ENCODE results near the gene MEGF11. TPM values are rescaled to one million over a fixed set of nuclear protein-coding genes. Genes with fewer than 3 reads are reported as not detected.
A peak's percentile ranks its signal among the peaks of the same experiment; 100 is the strongest.

The MEGF11 gene
- total RNA-seq, 1 experiment from 2014 or later = 1.2 TPM

DNA sequence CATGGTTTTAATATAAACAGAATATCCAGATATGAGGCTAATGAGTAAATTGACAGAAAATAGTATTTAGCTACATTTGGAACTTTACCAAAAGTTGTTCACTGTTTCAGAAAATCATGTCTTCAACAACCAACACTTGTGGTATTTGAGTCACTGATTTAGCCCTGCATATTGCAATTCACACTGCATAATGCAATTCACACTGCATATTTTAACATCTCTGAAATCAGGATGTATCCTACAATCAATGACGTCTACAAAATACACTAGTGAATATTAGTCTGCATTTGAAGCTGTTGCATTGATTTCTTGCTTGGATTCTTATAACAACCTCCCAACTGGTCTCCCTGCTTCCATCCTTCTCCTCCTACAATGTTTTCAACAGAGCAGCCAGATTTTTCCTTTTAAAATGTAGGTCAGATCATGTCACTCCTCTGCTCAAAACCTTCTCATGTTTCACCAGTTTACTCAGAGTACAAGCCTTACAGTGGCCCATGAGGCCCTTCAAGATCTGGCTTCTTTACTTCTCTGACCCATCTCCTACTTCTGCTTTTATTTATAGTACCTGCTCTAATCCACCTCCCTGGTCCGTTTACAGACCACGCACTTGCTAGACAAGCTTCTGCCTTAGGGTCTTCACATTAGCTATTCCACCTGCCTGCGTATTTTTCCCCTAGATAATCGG is 395.7 kb downstream of the MEGF11 start:
- Histone ChIP-seq H3K18ac (ENCODE audit: insufficient read length, low read depth, low read length) (no peak overlapping the region), H3K27ac (ENCODE audit: insufficient read length, low read depth, low read length) (no peak overlapping the region), H3K79me2 (ENCODE audit: insufficient read depth, low read length) (no peaks in the 10 kb centered on the region), H3K4ac (ENCODE audit: low read depth, low read length) (no peak overlapping the region), H4K8ac (replicated peaks; ENCODE audit: insufficient read length, low read depth, low read length) (no peak overlapping the region), H4K5ac (ENCODE audit: insufficient read length, low read depth, low read length) (no peak overlapping the region), H4K20me1 (ENCODE audit: control insufficient read depth, insufficient read depth, insufficient read length) (no peaks in the 10 kb centered on the region), H2AK5ac (ENCODE audit: insufficient read length, low read length) (no peak overlapping the region), H2BK15ac (ENCODE audit: low read depth, low read length) (no peak overlapping the region), H2BK120ac (ENCODE audit: low read depth, low read length, poor library complexity, severe bottlenecking) (no peak overlapping the region), H3K9me3 (ENCODE audit: control insufficient read depth, low read depth, low read length) (no peaks in the 10 kb centered on the region), H3K27me3 (ENCODE audit: insufficient read depth, low read length) (no peaks in the 10 kb centered on the region), H3K14ac (ENCODE audit: insufficient read depth, low read length) (no peak overlapping the region), H3K4me1 (ENCODE audit: insufficient read depth, low read length) (peaks cover 1% of the 10 kb centered on the region; the same call in 1 of the 2 replicates), H4K91ac (ENCODE audit: insufficient read length, low read depth, low read length) (no peak overlapping the region), H3T11ph (ENCODE audit: low read length) (no peak overlapping the region), H2BK20ac (ENCODE audit: low read depth, low read length, poor library complexity, severe bottlenecking) (no peak overlapping the region), H3K23me2 (ENCODE audit: insufficient read length, low read depth, low read length, poor library complexity, severe bottlenecking) (no peaks in the 10 kb centered on the region), H2BK5ac (ENCODE audit: insufficient read length, low read length) (no peak overlapping the region), H3K56ac (ENCODE audit: insufficient read length, low read depth, low read length) (no peak overlapping the region), H3K79me1 (ENCODE audit: insufficient read depth, low read depth, low read length, poor library complexity, severe bottlenecking) (no peaks in the 10 kb centered on the region), H3K9ac (ENCODE audit: extremely low read depth, insufficient read length, low read length) (no peak overlapping the region), H2BK12ac (ENCODE audit: insufficient read length, low read depth, low read length) (no peak overlapping the region), H3K4me2 (ENCODE audit: insufficient read depth, insufficient read length, low read length) (no peak overlapping the region), H3K23ac (ENCODE audit: insufficient read length, low read depth, low read length) (no peak overlapping the region), H2AFZ (ENCODE audit: low read length) (no peak overlapping the region)
- no CpG with 5 or more reads among the region's 5 CpGs for WGBS (ENCODE audit: extremely low coverage, insufficient read length, low lambda C conversion rate)
- peaks cover 14 to 18% of the 10 kb centered on the region in 2 experiments for H3K4me1 Mint-ChIP-seq
- no peaks in the 10 kb centered on the region for H3K36me3 Mint-ChIP-seq (ENCODE audit: insufficient read depth in 1 of 3, low read depth in 3 of 3)
- no peaks in the 10 kb centered on the region for H3K27me3 Mint-ChIP-seq (ENCODE audit: low read depth)
- TF ChIP-seq, protein P1, sequence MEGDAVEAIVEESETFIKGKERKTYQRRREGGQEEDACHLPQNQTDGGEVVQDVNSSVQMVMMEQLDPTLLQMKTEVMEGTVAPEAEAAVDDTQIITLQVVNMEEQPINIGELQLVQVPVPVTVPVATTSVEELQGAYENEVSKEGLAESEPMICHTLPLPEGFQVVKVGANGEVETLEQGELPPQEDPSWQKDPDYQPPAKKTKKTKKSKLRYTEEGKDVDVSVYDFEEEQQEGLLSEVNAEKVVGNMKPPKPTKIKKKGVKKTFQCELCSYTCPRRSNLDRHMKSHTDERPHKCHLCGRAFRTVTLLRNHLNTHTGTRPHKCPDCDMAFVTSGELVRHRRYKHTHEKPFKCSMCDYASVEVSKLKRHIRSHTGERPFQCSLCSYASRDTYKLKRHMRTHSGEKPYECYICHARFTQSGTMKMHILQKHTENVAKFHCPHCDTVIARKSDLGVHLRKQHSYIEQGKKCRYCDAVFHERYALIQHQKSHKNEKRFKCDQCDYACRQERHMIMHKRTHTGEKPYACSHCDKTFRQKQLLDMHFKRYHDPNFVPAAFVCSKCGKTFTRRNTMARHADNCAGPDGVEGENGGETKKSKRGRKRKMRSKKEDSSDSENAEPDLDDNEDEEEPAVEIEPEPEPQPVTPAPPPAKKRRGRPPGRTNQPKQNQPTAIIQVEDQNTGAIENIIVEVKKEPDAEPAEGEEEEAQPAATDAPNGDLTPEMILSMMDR (conservative IDR thresholded peaks at IDR 0.05) = no peak
- H3K27ac Mint-ChIP-seq = peak overlapping the region in 1 of 3 experiments; percentile 59; a peak in 1 of 7 replicates
- H3K9me3 Mint-ChIP-seq = no peaks in the 10 kb centered on the region
- no peak overlapping the region for H3K4me3 Mint-ChIP-seq
- no peak for DNase-seq
